IPS DF 4.7 (cell line): ENCODE measurements around the gene XRCC6.
"Not testable (repeated sequence)": the region's sequence is repeated elsewhere in the genome, so short reads cannot be mapped to it uniquely, and the experiment has no call there.

Source experiments
- DNase-seq: peaks from one replicate; pipeline ENCODE4 v3.0.0-alpha.2; 2013; ENCODE audit warnings: low spot score; ENCODE audit errors: extremely low read depth

XRCC6 gene

DNA sequence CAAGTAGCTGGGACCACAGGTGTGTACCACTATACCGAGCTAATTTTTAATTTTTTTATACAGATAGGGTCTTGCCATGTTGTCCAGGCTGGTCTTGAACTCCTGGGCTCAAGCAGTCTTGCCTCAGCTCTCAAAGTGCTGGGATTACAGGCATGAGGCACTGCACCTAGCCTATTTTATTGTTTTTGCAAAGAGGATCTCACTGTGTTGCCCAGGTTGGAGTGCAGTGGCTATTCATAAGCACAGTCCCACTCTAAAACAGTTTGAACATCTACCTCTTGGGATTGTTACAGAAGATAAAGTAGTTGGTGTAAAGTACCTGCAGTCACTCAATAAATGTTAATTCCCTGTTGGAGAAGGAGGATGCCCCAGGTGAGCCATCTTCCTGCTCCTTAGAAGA is 29.1 kb downstream of the XRCC6 start:
- no peak for DNase-seq

DNA sequence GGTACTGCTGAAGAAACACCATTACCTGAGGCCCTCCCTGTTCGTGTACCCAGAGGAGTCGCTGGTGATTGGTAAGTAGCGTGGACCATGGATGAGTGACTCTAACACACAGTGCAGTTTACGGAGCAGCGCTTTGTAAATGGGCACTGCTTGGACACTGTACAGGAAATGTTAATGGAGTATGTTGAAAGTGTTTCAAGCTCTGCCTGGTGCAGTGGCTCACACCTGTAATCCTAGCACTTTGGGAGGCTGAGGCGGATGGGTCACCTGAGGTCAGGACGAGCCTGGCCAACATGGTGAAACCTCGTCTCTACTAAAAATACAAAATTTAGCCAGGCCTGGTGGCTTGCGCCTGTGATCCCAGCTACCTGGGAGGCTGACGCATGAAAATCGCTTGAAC is 29.7 kb downstream of the XRCC6 start:
- DNase-seq = no peak

DNA sequence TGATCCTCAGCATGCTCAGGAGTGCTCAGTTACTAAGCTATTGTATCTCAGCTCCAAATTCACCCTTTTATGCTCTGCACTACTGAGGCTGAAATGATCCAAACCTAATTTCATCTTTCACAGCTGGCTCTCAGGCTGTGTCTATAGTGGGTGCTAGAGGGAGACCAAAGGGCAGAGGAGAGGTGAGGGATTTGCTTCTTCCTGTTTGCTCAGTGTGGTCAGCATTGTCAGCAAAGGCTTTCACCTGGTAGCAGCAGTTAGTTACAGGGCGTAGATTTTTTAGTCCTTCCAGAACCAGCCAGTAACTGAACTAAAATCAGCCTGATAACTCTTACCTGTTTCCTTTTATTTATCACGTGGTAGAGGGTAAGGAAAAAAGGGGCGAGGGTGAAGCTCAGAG is 33.2 kb downstream of the XRCC6 start:
- DNase-seq = no peak

DNA sequence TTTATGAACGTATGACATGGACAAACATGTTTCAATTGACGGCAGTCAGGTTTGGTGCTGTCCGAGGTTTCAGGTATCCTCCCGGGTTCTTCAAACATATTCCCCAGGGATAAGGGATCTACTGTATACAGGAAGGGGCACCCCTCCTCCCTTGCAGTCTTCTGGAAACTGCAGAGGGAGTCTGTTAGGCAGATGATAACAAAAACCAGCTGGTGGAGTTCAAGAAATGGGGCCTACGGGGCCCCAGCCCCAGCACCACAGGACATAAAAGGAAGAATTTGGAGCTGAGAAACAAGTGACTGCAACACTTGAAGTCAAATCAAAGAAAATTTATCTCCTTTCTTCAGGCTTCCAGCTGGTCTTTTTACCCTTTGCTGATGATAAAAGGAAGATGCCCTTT is 35.5 kb downstream of the XRCC6 start:
- DNase-seq = no peak

DNA sequence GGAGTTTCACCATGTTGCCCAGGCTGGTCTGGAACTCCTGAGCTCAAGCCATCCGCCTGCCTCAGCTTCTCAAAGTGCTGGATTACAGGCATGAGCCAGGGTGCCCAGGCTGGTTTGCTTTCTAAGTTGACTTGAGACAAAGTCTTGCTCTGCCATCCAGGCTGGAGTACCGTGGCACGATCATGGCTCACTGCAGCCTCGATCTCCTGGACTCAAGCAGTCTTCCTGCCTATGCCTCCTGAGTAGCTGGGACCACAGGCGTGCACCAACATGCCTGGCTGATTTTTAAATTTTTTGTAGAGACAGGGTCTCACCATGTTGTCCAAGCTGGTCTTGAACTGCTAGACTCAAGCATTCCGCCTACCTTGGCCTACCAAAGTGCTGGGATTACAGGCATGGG is 36.6 kb downstream of the XRCC6 start:
- DNase-seq = no peak

DNA sequence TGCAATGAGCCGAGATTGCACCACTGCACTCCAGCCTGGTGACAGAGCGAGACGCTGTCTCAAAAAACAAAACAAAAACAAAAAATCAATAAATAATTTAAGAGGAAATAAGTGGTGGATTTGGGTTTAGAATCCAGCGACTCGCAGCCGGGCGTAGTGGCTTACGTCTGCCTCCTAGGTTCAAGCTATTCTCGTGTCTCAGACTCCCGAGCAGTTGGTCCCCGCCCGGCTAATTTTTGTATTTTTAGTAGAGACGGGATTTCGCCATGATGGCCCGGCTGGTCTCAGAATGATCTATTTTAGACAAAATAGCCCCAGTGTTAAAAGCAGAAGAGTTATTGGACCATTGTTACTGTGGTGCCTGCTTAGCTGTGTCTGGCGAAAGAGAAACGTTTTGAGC is 37.8 kb downstream of the XRCC6 start:
- no peak for DNase-seq

DNA sequence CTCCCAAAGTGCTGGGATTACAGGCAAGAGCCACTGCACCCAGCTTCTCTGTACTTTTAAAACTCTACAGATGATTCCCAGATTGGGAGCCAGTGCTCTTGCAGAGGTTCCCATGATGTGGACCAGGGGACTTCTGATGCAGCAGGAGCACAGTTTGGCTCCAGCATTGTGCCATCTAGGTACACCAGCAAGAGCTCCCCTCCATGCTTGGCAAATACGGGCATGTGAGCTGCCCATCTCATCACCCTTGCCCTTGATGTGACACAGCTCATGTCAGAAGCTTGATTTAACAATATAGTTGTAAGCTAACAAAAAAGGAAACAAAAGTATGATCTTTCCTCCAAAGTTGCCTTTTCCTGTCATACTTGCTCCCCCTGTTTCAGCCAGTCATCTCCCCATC is 38.8 kb downstream of the XRCC6 start:
- DNase-seq = no peak

DNA sequence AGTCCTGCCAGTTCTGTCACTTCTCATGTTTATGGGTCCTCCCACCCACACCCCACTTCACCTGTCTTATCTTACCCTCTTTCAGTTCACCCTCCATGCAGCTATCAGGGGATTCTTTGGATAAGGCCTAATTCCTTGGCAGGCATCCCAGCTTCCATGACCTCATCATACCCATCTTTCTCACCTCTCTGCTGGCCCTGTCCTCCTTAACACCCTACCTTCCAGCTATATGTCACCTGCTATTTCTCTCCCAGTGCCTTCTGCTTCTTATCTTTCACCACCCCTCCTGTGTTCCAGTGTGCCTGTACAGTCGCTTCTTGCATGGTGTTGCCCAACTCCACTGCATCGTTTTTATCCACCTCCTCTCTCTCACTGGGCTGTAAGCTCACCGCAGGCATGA is 39.3 kb downstream of the XRCC6 start:
- DNase-seq = no peak

DNA sequence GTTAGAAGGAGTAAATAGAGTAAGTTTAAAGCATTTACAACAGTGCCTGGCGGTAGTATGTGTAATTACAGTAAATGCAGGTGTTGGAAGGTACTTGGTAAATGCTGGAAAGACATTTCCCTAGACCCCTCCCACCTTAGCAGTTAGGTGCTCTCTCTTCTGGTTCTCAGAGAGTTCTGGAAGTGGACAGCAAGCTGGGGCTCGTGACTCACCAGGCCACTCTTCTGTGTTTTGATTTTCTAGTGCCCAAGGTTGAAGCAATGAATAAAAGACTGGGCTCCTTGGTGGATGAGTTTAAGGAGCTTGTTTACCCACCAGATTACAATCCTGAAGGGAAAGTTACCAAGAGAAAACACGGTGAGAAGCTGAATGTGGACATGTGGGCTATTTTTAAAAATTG is 40.0 kb downstream of the XRCC6 start:
- DNase-seq = no peak

DNA sequence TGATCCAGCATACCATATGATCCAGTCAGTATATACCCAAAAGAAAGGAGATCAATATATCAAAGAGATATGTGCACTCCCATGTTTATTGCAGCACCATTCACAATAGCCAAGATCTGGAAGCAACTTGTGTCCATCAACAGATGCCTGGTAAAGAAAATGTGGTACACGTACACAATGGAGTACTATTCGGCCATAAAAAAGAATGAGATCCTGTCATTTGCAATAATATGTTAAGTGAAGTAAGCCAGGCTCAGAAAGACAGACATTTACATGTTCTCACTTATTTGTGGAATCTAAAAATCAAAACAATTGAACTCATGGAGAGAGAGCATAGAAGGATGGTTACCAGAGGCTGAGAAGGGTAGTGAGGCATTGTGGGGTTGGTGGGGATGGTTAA is 40.6 kb downstream of the XRCC6 start:
- DNase-seq = no peak

DNA sequence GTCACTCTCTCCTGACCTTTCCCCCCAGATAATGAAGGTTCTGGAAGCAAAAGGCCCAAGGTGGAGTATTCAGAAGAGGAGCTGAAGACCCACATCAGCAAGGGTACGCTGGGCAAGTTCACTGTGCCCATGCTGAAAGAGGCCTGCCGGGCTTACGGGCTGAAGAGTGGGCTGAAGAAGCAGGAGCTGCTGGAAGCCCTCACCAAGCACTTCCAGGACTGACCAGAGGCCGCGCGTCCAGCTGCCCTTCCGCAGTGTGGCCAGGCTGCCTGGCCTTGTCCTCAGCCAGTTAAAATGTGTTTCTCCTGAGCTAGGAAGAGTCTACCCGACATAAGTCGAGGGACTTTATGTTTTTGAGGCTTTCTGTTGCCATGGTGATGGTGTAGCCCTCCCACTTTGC is 42.5 kb downstream of the XRCC6 start:
- not testable (repeated sequence) for DNase-seq

DNA sequence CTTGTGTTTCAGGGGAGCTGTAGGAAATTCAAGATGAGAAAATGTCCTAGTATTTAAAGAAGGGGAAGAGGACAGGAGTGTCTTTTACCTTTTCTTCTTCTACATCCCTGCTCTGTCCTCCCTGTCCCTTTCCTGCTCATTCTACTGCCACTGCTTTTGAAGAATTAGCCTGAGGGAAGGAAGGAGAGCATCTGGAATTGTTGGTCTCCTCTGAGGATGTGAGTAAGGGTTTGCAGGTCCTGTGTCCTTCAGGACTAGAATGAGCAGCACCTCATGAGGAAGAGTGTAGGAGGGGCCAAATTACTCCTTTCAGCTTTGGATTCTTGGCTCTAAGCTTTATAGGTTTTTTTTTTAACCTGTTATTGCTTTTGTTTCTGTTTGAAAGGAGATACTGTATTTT is 43.4 kb downstream of the XRCC6 start:
- DNase-seq = no peak

DNA sequence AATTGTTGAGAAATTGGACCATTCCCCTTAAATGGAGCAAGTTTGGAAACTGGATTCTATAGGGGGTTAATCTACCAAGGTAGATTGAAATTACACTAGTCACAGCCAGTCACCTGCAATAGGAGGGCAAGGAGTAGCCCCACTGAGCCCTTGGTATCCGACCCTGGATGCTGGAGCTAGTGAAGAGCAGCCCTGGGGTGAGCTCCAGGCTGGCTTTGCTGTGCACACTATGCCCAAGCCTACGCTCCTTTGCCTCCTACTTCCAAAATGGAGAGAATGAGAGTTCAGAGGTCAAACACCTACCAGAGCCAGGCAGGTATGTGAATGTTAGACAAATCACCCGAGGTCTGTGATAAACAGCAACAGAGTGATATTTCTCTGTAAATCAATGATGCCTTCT is 43.9 kb downstream of the XRCC6 start:
- DNase-seq = no peak

DNA sequence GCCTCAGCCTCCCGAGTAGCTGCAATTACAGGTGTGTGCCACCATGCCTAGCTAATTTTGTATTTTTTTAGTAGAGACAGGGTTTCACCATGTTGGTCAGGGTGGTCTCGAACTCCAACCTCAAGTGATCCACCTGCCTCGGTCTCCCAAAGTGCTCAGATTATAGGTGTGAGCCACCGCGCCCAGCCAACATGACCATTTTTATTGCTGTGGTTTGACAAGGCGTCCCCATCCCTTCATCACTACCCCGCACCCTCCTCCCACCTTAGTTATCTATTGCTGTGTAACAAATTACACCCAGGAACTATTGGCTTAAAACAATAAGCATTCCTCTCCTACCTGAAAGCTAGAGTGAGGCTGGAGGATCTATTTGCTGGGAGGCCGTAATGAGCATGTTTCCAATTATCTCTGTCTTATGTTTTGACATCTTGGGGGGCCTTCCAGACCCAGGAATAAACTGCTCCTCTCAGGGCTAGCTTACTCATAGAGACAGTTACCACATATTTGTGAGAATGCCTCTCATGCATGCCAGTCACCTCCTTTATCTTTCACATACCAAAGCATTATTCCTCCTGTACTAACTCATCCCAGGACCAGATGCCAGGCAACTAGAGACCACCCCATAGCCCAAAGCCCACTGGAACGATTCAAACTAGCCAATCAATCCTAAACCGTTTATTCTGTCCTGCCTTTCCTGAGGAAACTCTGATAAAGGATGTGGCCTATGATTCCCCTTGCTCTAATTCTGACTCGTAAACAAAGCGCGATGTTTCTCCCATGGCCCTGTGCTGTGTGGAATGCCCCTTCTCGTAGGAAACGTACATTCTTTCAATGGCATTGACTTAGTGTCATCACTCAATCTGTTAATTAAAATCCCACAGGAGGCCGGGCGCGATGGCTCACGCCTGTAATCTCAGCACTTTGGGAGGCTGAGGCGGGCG is 48.1 kb downstream of the XRCC6 start:
- DNase-seq = no peak

DNA sequence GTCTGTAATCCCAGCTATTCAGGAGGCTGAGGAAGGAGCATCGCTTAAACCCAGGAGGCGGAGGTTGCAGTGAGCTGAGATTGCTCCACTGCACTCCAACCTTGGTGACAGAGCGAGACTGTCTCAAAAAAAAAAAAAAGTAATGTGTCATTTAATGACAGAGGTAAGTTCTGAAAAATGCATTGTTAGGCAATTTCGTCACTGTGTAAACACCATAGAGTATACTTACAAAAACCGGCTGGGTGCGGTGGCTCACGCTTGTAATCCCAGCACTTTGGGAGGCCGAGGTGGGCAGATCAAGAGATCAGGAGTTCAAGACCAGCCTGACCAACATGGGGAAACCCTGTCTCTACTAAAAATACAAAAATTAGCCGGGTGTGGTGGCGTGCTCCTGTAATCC is 51.0 kb downstream of the XRCC6 start:
- not testable (repeated sequence) for DNase-seq

DNA sequence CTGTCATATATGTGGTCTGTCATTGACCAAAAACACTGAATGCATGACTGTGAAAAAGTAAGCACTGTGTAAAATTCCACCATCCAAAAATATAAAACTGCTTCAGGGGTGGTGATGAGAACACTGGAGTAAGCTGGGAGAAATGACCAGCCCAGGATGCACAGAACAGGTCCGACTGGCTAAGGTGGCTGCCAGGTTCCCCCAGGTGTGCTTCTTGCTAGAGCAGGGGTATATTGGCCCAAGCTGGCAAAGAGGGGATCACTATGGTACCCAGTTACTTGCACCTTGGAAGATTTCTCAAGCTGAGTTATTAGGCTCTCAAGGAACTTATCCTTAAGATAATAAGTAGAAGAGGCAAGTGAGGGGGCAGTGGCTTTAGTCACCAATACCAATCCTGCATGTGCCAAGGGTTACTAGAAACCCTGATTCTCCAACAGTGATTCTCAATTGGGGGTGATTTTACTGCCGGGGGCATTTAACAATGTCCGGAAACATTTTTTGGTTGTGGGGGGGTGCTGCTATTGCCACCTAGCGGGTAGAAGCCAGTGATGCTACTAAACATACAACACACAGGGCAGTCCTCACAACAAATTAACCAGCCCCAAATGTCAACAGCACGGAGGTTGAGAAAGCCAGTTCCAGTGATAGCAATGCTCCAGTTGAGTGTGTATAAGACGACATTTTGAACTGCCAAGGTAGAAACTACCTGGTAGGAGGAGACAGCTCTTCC is 51.9 kb downstream of the XRCC6 start:
- DNase-seq = no peak

DNA sequence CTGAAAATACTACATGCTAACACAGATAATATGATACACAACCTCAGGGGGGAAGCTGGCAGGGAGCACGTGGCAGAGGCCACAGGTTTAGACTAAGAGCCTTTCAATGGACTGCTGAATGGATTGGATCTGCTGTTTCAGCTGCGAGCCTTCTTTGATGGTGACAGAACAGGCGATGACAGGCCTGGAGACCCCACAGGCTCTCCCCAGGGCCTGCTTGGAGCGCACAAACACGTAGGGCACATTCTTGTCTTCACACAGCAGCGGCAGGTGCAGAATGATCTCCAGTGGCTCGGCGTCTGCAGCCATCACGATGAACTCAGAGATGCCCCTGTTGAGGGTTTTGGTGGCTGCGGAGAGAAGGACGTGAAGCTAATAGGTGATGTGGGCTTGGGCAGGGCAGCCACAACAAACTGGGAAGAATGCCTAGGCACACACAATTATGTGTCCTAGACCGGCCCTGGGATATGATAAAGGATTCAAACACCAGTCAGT is 53.8 kb downstream of the XRCC6 start:
- DNase-seq = no peak

DNA sequence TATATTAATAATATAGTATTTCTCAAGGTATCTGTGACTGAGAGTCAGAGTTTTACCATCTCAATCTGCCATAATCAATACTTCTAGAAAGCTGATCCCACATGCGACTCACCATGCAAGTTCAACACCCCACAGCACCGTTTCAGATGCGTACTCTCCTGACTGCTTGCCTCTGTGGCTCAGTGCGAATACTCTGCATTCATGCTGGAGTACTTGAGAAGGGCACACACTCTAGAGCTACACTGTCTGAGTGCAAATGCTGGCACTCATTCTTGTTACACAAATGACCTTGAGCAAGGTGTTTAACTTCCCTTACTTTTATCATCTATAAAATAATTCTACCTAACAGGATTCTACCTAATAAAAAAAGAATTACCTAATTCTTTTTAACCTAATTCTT is 55.0 kb downstream of the XRCC6 start:
- DNase-seq = no peak

DNA sequence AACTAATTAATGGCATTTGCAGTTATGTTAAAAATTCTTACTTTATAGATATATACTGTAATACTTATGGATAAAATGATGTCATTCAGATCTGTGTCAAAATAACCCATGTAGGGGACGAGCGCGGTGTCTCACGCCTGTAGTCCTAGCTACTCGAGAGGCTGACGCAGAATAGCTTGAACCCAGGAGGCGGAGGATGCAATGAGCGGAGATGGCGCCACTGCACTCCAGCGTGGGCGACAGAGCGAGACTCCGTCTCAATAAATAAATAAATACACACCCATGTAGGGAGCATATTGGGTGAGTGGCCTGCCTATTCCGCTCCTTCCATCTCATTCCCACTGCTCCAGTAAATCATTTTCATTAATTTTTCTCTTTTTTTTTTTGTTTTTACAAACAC is 60.5 kb downstream of the XRCC6 start:
- DNase-seq = no peak

DNA sequence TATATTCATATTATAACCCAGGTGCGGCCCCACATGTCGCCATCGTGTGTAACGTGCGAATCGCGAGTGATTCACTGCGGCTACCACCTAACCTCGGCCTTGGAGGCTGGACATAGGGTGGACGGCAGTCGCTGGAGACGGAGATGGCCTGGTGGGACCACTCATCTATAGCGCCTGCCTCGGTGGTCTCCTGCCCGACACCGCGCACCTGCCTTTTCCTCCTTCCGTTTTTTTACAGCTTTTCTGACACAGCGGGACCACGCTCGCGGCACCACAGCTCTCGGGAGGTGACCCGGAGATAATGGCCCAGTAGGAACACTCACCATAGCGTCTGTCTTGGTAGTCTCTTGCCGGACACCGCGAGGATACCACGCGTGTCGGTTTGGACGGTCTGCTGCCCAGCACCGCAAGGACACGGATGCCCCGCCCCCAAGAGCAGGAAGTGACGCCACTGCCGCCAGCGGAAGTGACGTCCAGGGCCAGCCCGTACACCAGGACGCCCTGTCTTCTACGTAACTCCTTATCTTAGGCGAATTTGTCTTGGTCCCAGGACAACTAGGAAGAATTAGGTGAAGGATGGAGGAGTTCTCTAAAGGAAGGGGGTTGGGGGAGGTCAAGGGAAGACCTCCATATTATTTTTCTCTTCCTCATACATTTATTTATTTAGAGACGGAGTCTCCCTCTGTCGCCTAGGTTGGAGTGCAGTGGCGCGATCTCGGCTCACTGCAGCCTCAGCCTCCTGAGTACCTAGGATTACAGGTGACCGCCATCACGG is 61.1 kb downstream of the XRCC6 start:
- no peak for DNase-seq

DNA sequence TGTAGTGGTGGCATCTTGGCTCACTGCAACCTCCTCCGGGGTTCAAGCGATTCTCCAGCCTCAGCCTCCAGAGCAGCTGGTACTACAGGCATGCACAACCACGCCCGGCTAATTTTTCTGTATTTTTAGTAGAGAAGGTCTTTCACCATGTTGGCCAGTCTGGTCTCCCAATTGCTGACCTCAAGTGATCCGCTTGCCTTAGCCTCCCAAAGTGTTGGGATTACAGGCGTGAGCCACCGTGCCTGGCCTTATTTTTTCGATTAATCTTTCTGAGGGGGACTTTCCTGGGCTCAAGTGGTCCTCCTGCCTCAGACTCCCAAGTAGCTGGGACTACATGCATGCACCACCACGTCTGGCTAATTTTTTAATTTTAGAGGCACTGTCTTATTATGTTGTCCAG is 62.0 kb downstream of the XRCC6 start:
- no peak for DNase-seq

DNA sequence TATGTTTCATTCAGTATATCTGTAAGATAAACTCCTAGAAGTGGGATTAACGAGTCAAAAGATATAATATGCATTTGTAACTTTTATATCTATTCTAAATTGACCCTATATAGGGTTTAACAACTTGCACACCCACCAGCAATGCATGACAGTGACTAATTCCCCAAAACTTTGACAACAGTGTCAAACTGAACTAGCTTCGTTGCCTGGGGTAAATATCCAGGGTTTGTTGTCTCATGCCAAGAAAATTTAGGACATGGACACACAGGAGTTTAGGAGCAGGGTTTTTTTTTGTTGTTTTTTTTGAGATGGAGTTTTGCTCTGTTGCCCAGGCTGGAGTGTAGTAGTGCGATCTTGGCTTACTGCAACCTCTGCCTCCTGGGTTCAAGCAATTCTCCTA is 62.5 kb downstream of the XRCC6 start:
- no peak for DNase-seq
